Measurements from ENCODE around the gene LMX1B. TPM values are rescaled to one million over a fixed set of nuclear protein-coding genes. Genes with fewer than 3 reads are reported as not detected.

The LMX1B gene
- total and polyA plus RNA-seq, 2 donors (not counting 3 experiments of a cell fraction or from before 2014, with no cell fraction given): not detected

- intact Hi-C loops (cut with micrococcal nuclease): no loop called here
- no TSS peak for BruUV-seq (replicated peaks)
- Histone ChIP-seq H3K9me1 (replicated peaks; ENCODE audit: control insufficient read depth, extremely low read depth, insufficient read depth, low read length) (no peaks in the 10 kb centered on the region), H3K4me3 (replicated peaks in 1 of 3; ENCODE audit: insufficient read depth in 1 of 3, low read depth in 1 of 3, low read length in 3 of 3) (no peak overlapping the region), H3K79me2 (ENCODE audit: control insufficient read depth, insufficient read depth, low read length) (no peaks in the 10 kb centered on the region), H3K36me3 (ENCODE audit: control insufficient read depth in 2 of 2, extremely low read depth in 1 of 2, insufficient read depth in 2 of 2, low read length in 2 of 2) (no peaks in the 10 kb centered on the region), H3K27me3 (ENCODE audit: control insufficient read depth in 2 of 2, insufficient read depth in 2 of 2, low read length in 2 of 2) (no peaks in the 10 kb centered on the region), H4K20me1 (replicated peaks; ENCODE audit: control insufficient read depth, extremely low read depth, insufficient read depth, low read length) (no peaks in the 10 kb centered on the region), H3K4me2 (ENCODE audit: insufficient read depth, low read length) (no peak overlapping the region), H3K27ac (ENCODE audit: insufficient read depth, low read depth, low read length) (no peak overlapping the region), H3K9ac (replicated peaks; ENCODE audit: extremely low read depth, insufficient read depth, low read length) (no peak overlapping the region), H2AFZ (ENCODE audit: low read depth, low read length) (no peak overlapping the region), H3K4me1 (ENCODE audit: control insufficient read depth, extremely low read depth, insufficient read depth, low read length) (no peaks in the 10 kb centered on the region), H3K9me3 (replicated peaks; ENCODE audit: control insufficient read depth, insufficient read depth, low read length) (no peaks in the 10 kb centered on the region)
- TF ChIP-seq JUN (IDR thresholded peaks at IDR 0.05; ENCODE audit: borderline replicate concordance, insufficient read depth, insufficient read length, low read depth) (no peak), MYC (IDR thresholded peaks at IDR 0.05; ENCODE audit: low read depth, low read length) (no peak), POLR2A (IDR thresholded peaks at IDR 0.05; ENCODE audit: low read depth, low read length) (no peak), POLR2AphosphoS5 (IDR thresholded peaks at IDR 0.05; ENCODE audit: insufficient read depth, low read depth, low read length) (no peak), MAX (IDR thresholded peaks at IDR 0.05; ENCODE audit: insufficient read depth, insufficient read length) (no peak), FOS (IDR thresholded peaks at IDR 0.05; ENCODE audit: borderline replicate concordance, insufficient read depth, low read length) (no peak), CTCF (IDR thresholded peaks at IDR 0.05; ENCODE audit: extremely low read depth in 1 of 2, insufficient read depth in 1 of 2, low read depth in 1 of 2, low read length in 2 of 2) (no peak), GATA2 (IDR thresholded peaks at IDR 0.05; ENCODE audit: insufficient read depth, insufficient read length, low read depth, low read length) (no peak), EZH2 (IDR thresholded peaks at IDR 0.05; ENCODE audit: borderline replicate concordance, low read depth, low read length, severe bottlenecking) (no peak)
- DNase-seq (ENCODE audit: low read depth, low spot score): no peak
- FAIRE-seq: no peak
- dilution Hi-C loops (cut with MboI; ENCODE audit: extremely low pct_ligation_motif_present, low sequenced_read_pairs): no loop called here
- CTCF ChIA-PET: interaction anchor here (1.7 to 11.3 kb wide), 3 partner anchors 18 to 72 kb away, joined by 10 to 675 read pairs (median 11); no protein-coding TSS in a partner anchor
- POLR2A ChIA-PET: no interaction called here
Measured at GRCh38 chr9:126709241-126709640, 95.5 kb downstream of the LMX1B start.

All from endothelial cell of umbilical vein (primary cell).